Esophagus muscularis mucosa (tissue), 4 donors: ENCODE results near the gene SPOCK3. TPM values are rescaled to one million over a fixed set of nuclear protein-coding genes. Genes with fewer than 3 reads are reported as not detected.

ENCODE experiments used
- DNase-seq: peaks from one replicate; pipeline ENCODE4 v3.0.0-alpha.2; 2017; ENCODE audit errors: extremely low spot score
- H3K27ac ChIP-seq, 4 donors: fragments of 200-600 bp; sonication (generic); replicated peaks in 1 of 4; 1 replicate in 3 of 4; 2 replicates in 1 of 4; pipeline ENCODE4 v1.5.1; 2016 to 2019; ENCODE audit warnings: mild to moderate bottlenecking in 1 of 4
- H3K27me3 ChIP-seq, 4 donors: fragments of 200-600 bp; sonication (generic); one replicate each; pipeline versions ENCODE4 v1.5.1 to v1.6.0; 2016 to 2019
- H3K36me3 ChIP-seq, 4 donors: fragments of 200-600 bp; sonication (generic); one replicate each; pipeline ENCODE4 v1.5.1; 2016 to 2019
- H3K4me1 ChIP-seq, 4 donors: fragments of 200-600 bp; sonication (generic); one replicate each; pipeline ENCODE4 v1.5.1; 2016 to 2019
- H3K4me3 ChIP-seq, 4 donors: fragments of 200-600 bp; sonication (generic); 1 replicate in 2 of 4; 2 replicates in 2 of 4; pipeline ENCODE4 v1.5.1; 2016 to 2019; ENCODE audit warnings: mild to moderate bottlenecking in 4 of 4, moderate library complexity in 1 of 4
- H3K9me3 ChIP-seq, 4 donors: fragments of 200-600 bp; sonication (generic); 1 replicate in 3 of 4; 2 replicates in 1 of 4; pipeline ENCODE4 v1.5.1; 2016 to 2019
- CTCF ChIP-seq, 3 experiments: fragments of 200-600 bp in 2 of 3; fragments of 450-650 bp in 1 of 3; sonication (generic) in 2 of 3; IDR thresholded peaks; one replicate each; pipeline ENCODE4 v1.5.1; 2017 to 2019; ENCODE audit warnings: antibody characterized with exemption in 3 of 3, mild to moderate bottlenecking in 2 of 3, moderate library complexity in 1 of 3
- EP300 ChIP-seq: sonication (generic); formaldehyde crosslinking; IDR thresholded peaks from one replicate; pipeline ENCODE4 v1.6.1; 2017; ENCODE audit warnings: antibody characterized with exemption
- POLR2A ChIP-seq: fragments of 450-650 bp; IDR thresholded peaks from one replicate; pipeline ENCODE4 v1.6.1; 2017; ENCODE audit warnings: antibody characterized with exemption, moderate library complexity, mild to moderate bottlenecking, low read depth
- POLR2AphosphoS5 ChIP-seq, 2 donors: sonication (generic); formaldehyde crosslinking; IDR thresholded peaks; one replicate each; pipeline ENCODE4 v1.6.1; 2017; ENCODE audit warnings: antibody characterized with exemption in 2 of 2
- WGBS: methylation state at CpG from one replicate; pipeline ENCODE4 v1.1.5; 2018; 5-methylcytosine and 5-hydroxymethylcytosine counted together
- intact Hi-C: fragments of 100-400 bp; cut with DNase I; formaldehyde crosslinking; loops from one replicate; pipeline ENCODE4 v1.15.1; 2023
- total RNA-seq, 4 donors: library from RNA; depleted of rRNA; stranded (reverse); fragments of >200 nt; gene quantifications; one replicate each; pipeline versions ENCODE4 v1.1.0 to v1.2.1, GENCODE V29; 2016

Gene SPOCK3
- total RNA-seq, 4 donors from 2014 or later = 0.52 to 5.0 (median 2.3) TPM

DNA sequence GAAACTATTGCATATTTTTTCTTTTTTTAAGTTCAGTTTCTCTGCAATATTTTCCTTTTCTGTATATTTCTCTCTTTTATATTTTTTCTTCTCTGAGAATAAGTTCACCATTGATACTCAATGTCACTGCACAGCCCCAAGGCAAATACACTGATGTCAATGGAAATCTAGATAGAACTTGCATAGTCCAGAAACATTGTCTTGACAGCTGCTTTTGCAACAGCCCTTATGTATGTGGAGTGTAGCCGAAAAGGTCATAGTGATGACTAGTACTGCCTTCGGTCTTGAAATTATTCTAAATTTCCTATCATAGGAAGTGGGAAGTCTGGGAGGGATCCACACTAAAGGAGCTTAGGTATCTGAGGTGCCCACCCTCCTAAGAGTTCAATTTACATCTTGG lies 150.0 kb downstream of the SPOCK3 start:
- no peaks in the 10 kb centered on the region for H3K4me1 ChIP-seq
- H3K36me3 ChIP-seq = no peaks in the 10 kb centered on the region
- no peaks in the 10 kb centered on the region for H3K27me3 ChIP-seq
- no peak overlapping the region for H3K4me3 ChIP-seq
- no peaks in the 10 kb centered on the region for H3K9me3 ChIP-seq
- H3K27ac ChIP-seq = no peak overlapping the region
- 74% methylated on average over 2 of the region's 2 CpGs for WGBS
- TF ChIP-seq POLR2AphosphoS5 (IDR thresholded peaks at IDR 0.05) (no peak), CTCF (IDR thresholded peaks at IDR 0.05) (no peak), POLR2A (no peak), EP300 (no peak)
- intact Hi-C loops = no loop called here
- DNase-seq = no peak

GRCh38 chr4:167079762-167080161 lies 154.5 kb downstream of the SPOCK3 start:
- intact Hi-C loops = no loop called here
- no peaks in the 10 kb centered on the region for H3K27me3 ChIP-seq
- H3K4me1 ChIP-seq = no peaks in the 10 kb centered on the region
- TF ChIP-seq EP300 (no peak), CTCF (IDR thresholded peaks at IDR 0.05) (no peak), POLR2AphosphoS5 (IDR thresholded peaks at IDR 0.05) (no peak), POLR2A (no peak)
- no peak overlapping the region for H3K27ac ChIP-seq
- no peak for DNase-seq
- no peaks in the 10 kb centered on the region for H3K9me3 ChIP-seq
- H3K36me3 ChIP-seq = no peaks in the 10 kb centered on the region
- no peak overlapping the region for H3K4me3 ChIP-seq

DNA sequence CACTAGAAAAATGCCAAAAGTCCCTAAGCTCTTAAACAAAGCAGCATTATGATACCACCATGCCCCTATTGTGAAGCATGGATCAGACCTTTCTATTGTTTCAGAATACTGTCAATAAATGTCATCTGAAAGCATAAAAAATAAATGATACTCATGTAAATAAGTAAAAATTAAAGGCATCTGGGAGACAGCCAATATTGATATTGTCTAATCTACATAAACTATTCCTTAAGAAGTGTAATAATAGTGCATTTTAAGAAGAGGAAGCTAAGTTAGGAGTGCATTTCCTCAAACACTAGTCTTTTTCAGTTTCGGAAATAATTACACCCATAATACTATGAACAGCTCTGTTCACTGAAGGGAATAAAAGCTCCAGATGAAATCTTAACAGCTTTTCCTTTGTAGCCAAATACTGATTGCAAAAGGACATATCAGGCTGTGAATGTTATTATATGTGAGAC lies 181.6 kb downstream of the SPOCK3 start:
- Histone ChIP-seq H3K9me3 (no peaks in the 10 kb centered on the region), H3K36me3 (no peaks in the 10 kb centered on the region), H3K27ac (no peak overlapping the region), H3K4me3 (no peak overlapping the region), H3K27me3 (no peaks in the 10 kb centered on the region), H3K4me1 (no peaks in the 10 kb centered on the region)
- intact Hi-C loops = no loop called here
- 63% methylated on average over 1 of the region's 1 CpG for whole genome bisulfite sequencing
- TF ChIP-seq EP300 (no peak), CTCF (IDR thresholded peaks at IDR 0.05) (no peak), POLR2A (no peak), POLR2AphosphoS5 (IDR thresholded peaks at IDR 0.05) (no peak)
- no peak for DNase-seq

DNA sequence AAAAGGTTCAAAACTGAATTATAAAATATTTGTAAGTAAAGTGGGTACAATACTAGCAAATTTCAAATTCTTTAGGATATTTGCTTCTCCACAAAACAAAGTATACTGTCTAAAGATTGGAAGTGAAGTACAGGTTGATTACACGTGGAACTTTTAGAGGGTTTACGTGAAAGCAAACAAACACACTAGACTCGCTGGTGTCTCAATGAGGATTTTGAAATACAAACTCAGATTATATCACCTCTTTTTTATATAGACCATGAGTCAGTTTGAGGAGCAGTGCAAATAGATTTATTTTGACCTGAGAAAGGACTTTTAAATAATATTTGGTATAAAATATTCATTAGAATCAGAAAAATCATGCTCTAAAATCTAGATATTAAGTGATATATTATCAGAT lies 185.0 kb downstream of the SPOCK3 start:
- 85% methylated on average over 3 of the region's 3 CpGs for WGBS
- DNase-seq = no peak
- Histone ChIP-seq H3K36me3 (no peaks in the 10 kb centered on the region), H3K4me1 (no peaks in the 10 kb centered on the region), H3K4me3 (no peak overlapping the region), H3K27ac (no peak overlapping the region), H3K9me3 (no peaks in the 10 kb centered on the region), H3K27me3 (no peaks in the 10 kb centered on the region)
- intact Hi-C loops = no loop called here
- TF ChIP-seq EP300 (no peak), POLR2A (no peak), CTCF (IDR thresholded peaks at IDR 0.05) (no peak), POLR2AphosphoS5 (IDR thresholded peaks at IDR 0.05) (no peak)

- Histone ChIP-seq H3K9me3 (no peaks in the 10 kb centered on the region), H3K4me1 (no peaks in the 10 kb centered on the region), H3K27ac (no peak overlapping the region), H3K36me3 (no peaks in the 10 kb centered on the region), H3K4me3 (no peak overlapping the region), H3K27me3 (no peaks in the 10 kb centered on the region)
- TF ChIP-seq EP300 = no peak
- no peak for TF ChIP-seq POLR2AphosphoS5 (IDR thresholded peaks at IDR 0.05)
- TF ChIP-seq POLR2A = no peak
- TF ChIP-seq CTCF (IDR thresholded peaks at IDR 0.05) = no peak
- 93% methylated on average over 1 of the region's 1 CpG for WGBS
- intact Hi-C loops = no loop called here
- no peak for DNase-seq
Measured at GRCh38 chr4:167041524-167041923, 192.8 kb downstream of the SPOCK3 start.
